NCI-H1417 (cell line): ENCODE measurements around the gene TRIO.
A peak's percentile ranks its signal among the peaks of the same experiment; 100 is the strongest.

Source experiments
- DNase-seq, 3 experiments: peaks; one replicate each; lab custom pipeline; 2025; lab: John Stamatoyannopoulos, UW

Gene TRIO

DNA sequence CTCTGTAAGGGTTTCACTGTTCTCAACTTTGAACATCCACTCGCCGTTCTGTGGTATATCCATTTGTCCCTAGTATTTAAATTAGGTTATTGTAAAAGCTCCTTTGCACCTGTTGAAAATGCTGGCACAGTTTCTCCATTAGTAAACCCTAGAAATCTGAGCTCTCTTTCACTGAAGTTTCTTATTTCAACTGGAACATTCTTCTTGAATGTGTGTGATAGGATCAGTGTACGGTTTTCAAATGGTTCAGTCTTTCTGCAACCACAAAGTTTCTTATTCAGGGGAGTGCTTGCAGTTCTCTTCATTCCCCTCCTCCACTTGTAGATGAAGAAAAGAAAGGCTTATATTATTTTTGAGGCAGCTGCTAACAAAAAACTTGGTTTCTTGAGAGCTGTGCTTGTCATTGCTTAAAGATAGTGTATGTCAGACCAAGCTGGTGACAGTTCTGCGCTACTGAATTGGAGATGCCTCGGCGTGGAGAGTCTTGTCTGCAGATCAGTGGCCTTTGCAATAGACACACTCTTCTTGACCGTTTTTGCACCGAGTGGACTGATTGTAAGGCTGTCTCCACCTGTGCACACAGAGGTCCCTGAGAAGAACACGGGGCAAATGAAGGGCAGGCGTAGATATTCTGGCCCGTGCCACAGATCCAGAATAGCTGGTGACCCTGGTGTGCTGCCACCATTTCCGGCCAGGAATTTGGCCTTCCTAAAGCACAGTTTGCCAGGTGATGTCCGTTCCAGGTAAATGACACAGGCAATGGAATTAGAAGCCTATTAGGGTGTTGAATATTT lies 102.2 kb downstream of the TRIO start:
- DNase-seq = peak in 1 of 3 experiments; percentile 11

GRCh38 chr5:14246350-14247053 lies 103.4 kb downstream of the TRIO start:
- DNase-seq = no peak

DNA sequence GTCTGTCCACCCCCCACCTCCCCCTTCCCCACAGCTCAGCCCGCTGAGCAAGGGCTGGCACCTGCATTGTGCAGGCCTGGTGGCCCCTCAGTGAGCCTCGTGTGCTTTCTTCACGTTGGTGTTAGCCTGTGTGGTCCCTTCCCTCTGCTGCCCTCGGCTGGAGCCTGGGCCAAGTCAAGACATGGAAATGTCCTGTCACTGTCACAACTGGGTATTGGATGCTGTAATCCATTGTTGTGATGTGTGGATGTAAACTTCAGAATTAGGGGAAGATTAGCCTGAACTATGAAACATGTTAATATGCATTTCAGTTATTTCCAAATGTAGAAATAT lies 103.9 kb downstream of the TRIO start:
- no peak for DNase-seq

GRCh38 chr5:14249258-14250082 lies 106.3 kb downstream of the TRIO start:
- DNase-seq = peak in 2 of 3 experiments; percentile 56 to 71

GRCh38 chr5:14250084-14250695 lies 107.0 kb downstream of the TRIO start:
- peak; percentile 88 to 97 (median 92) for DNase-seq

- peak in 2 of 3 experiments; percentile 15 to 45 for DNase-seq
Measured at GRCh38 chr5:14250748-14251701, 107.9 kb downstream of the TRIO start.

- peak in 1 of 3 experiments; percentile 36 for DNase-seq
Measured at GRCh38 chr5:14251733-14252132, 108.6 kb downstream of the TRIO start.

GRCh38 chr5:14252793-14253192 lies 109.7 kb downstream of the TRIO start:
- DNase-seq = no peak

DNA sequence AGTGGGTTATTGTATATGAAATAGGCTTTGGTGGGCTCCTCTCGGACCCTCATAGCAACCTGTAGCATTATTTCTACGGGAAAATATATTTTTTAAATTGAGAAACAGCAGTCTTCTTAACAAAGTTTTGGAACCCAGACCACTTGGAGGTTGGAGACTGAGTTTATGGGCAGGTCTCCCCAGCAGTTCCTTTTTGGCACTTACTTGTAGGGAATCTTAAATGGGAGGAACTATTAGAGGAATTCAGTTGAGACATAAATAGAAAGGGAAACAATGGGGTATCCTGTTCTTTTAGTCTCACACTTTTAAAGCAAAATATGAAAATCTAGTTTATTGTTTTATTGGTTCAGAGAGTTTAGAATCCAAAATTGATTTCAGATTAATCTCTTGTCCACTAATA lies 111.5 kb downstream of the TRIO start:
- no peak for DNase-seq

DNA sequence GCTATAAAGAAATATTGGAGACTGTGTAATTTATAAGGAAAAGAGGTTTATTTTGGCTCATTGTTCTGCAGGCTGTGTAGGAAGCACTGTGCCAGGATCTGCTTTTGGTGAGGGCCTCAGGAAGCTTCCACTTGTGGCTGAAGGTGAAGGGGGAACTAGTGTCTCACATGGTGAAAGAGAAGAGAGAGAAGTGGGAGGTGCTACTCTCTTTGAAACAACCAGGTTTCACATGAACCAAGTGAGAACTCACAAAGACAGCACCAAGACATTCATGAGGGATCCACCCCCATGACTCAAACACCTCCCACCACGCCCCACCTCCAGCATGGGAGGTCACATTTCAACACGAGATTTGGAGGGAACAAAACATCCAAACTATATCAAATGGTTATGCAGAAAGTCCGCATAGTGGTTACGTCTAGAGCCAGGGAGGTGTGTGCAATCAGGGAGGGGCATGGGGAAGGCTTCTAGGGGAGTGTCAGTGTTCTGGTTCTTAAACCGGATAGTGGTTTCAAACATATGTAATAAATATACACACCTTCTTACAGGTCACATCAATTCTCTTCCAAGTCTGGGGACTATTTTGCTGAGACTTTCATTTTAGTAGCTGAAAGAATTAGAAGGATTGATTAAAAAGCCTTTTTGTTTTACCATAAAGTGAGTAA lies 113.0 kb downstream of the TRIO start:
- DNase-seq = no peak

GRCh38 chr5:14256756-14257393 lies 113.7 kb downstream of the TRIO start:
- no peak for DNase-seq

GRCh38 chr5:14257995-14258403 lies 114.9 kb downstream of the TRIO start:
- DNase-seq = peak in 1 of 3 experiments; percentile 92

GRCh38 chr5:14258840-14259239 lies 115.7 kb downstream of the TRIO start:
- DNase-seq = no peak

DNA sequence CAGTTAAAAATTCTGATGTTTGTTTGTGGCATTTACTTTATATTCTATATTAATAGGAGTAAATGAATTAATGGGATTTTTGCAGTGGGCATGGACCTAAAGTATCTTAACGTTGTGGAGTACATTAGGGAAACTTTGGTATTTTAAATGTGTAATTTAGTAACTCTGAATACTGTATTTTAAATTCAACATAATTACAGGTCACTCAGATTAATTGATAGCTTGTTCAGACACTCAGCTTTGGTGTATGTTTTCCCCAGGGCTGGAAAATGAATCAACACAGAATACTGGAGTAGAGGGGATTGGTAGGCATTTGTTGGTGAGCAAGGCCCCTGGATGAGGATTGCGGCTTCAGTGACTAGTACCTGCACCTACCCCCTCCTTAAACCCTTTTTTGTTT lies 117.5 kb downstream of the TRIO start:
- DNase-seq = peak in 1 of 3 experiments; percentile 66

DNA sequence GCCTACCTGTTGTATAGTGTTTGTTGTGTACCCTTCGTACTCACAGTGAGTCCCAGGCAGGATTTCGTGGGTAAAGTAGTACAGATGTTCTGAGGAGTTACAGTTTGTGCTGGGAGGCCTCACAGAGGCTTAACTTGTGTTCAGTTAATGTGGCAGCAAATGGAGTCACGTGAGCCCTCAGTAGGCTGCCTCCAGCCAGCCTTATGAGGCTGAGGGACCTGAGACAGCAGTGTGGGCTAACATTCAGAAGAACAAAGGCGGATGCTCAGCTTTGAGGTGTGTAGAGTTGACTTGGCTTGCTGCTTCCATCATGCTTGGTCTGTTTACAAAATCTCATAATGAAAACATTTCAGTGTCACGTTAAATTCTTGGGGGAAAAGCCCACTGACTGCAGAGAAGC lies 118.1 kb downstream of the TRIO start:
- no peak for DNase-seq

DNA sequence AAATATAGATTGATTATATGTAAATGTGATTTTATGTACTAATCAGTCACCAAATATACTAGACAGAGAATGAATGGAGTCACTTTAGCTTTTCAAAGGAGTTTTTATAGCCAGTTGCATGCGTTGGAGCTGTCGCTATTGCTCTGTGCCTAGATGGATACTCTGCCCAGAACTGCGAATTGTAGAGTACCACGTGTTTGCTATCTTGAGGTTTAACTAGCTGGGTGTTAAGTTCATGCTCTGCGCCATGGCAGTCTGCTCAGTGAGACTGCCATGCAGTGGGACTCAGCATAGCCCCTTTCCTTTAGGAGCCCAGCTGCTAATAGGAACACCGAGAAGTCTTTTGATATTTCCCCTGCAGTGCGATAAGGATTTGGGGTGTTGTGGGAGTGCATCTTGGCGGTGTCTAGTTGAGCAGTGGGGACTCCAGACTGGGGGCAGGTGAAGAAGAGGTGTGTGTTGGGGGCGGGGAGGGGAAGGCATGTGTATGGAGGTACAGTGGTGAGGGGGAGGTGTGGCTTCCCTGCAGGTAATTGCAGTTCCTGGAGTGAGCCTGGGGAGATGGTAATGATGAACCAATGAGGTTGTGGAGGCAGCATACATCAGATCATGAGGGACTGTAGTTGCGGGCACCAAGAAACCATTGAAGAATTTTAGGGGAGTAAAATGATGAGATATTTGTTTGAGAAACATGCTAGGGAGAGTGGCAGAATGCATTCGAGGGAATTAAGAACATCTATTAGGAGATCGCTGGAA lies 118.9 kb downstream of the TRIO start:
- peak in 1 of 3 experiments; percentile 18 for DNase-seq

DNA sequence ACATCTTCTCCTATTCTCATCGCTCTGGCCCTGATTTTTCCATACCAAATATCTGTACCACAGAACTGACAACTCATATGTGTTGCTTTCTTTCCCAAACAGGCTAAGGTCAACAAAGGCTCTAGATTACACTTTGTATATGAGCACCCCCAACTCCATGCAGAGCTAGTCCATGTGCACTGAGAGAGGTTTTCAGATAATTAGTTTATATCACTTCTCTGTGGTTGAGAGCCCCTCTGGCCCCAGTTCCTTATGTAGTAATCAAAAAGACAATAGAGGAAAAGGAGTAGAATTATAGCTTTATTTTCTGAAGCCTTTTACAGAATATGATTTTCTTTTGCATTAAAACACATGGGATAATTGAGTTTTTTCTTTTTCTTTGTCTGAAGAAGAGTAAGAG lies 120.0 kb downstream of the TRIO start:
- peak in 1 of 3 experiments; percentile 54 for DNase-seq

DNA sequence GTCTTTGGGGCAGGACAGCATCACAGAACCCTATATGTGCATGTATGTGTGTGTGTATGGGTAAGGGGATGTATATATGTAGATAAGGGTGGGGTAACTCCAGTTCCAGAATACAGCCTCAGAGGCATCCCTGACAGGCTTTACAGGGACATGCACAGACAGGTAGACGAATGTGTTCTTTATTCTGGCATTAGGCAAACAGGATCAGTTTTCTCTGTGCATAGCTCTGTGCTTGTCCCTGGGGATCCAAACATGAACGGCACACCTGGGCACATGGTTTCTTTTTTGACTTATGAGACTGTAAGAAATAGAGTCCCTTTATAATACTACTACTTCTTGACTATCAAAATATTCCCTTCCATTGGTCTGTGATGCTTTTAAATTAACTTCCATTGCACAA lies 120.6 kb downstream of the TRIO start:
- DNase-seq = peak; percentile 47 to 77 (median 67)
